Measurements from ENCODE around the gene DUSP7.

DNA sequence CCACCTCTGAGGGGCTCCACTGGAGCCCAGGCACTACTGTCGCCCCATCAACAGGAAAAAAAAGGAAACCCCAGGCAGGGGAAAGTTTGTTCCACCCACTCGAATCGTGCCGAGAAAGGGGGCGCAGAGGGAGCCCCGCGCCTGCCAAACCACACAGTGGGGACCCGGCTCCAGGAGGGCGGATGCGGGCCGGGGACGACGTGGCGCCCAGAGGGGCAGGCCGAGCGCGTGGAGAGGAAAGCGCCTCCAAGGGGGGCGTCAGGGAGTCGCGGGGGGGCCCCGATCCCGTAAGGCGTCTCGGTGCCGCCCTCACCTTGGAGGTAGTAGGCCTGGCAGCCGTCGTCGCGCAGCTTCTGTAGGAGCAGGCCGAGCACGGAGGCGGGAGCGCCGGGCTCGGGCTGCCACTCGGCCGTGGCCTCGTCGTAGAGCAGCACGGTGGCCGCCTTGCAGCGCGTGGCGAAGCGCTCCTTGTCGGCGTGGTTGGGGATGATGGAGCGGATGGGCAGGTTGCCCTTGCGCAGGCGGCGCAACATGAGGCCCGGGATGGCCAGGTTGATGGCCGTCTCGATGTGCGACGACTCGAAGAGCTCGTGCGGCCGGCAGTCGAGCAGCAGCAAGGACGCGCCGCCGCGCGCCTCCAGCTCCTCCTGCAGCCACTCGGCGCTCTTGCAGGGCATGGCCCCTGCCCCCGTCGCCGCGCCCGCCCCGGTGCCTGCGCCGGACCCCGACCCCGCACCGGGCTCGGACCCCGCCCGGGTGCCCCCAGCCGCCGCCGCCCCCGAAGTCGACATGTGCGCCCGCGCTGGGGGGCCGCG is 627 bp downstream of the DUSP7 start:
- no peak for TF ChIP-seq POLR2A (IDR thresholded peaks at IDR 0.05)
- TF ChIP-seq, protein P1, sequence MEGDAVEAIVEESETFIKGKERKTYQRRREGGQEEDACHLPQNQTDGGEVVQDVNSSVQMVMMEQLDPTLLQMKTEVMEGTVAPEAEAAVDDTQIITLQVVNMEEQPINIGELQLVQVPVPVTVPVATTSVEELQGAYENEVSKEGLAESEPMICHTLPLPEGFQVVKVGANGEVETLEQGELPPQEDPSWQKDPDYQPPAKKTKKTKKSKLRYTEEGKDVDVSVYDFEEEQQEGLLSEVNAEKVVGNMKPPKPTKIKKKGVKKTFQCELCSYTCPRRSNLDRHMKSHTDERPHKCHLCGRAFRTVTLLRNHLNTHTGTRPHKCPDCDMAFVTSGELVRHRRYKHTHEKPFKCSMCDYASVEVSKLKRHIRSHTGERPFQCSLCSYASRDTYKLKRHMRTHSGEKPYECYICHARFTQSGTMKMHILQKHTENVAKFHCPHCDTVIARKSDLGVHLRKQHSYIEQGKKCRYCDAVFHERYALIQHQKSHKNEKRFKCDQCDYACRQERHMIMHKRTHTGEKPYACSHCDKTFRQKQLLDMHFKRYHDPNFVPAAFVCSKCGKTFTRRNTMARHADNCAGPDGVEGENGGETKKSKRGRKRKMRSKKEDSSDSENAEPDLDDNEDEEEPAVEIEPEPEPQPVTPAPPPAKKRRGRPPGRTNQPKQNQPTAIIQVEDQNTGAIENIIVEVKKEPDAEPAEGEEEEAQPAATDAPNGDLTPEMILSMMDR (IDR thresholded peaks at IDR 0.05 in 8 of 11, conservative IDR thresholded peaks at IDR 0.05 in 3 of 11) = peak in 4 of 11 experiments; percentile 6 to 33 (median 20)
- peak in 2 of 3 donors; percentile 42 to 66 for TF ChIP-seq POLR2AphosphoS5 (IDR thresholded peaks at IDR 0.05)

Data from spleen (tissue), 7 donors.